ENCODE measurements around the gene SGIP1. TPM values are rescaled to one million over a fixed set of nuclear protein-coding genes. Genes with fewer than 3 reads are reported as not detected.

Gene SGIP1
- total and polyA plus RNA-seq, 2 of the 8 experiments (the other 6 are each of a cell fraction or from before 2014, with no cell fraction given): 1.4 to 2.1 TPM

DNA sequence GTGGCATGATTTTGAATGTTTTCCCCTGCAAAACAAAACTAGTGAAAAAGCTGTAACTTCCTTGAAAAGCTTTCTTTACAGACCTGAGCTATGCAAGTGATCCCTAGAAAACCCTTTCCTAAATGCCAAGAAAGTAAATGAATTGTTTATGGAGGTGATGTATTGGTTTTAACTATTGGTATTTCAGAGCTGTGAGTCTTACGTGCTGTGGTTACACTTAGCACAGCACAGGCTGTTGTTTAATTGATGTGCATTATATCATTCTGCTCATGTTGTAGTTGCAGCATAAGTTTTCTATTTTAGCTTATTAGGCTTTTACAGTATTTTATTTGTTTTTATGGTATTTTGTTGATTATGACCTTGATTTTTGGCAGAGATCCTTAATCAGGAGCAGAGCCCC is 144.2 kb downstream of the SGIP1 start:
- no peaks in the 10 kb centered on the region for H3K4me1 ChIP-seq (replicated peaks in 1 of 4; ENCODE audit: control insufficient read depth in 3 of 4, insufficient read depth in 4 of 4, low read length in 3 of 4)
- no peaks in the 10 kb centered on the region for H3K79me2 ChIP-seq (ENCODE audit: control insufficient read depth in 1 of 2, insufficient read depth in 2 of 2, low read length in 2 of 2)
- no peaks in the 10 kb centered on the region for H3K36me3 ChIP-seq (ENCODE audit: control insufficient read depth in 2 of 4, insufficient read depth in 4 of 4, low read length in 3 of 4)
- H2BK15ac ChIP-seq (ENCODE audit: low read length): no peak overlapping the region
- H2BK5ac ChIP-seq (ENCODE audit: low read depth, low read length): no peak overlapping the region
- no peaks in the 10 kb centered on the region for H3K27me3 ChIP-seq (replicated peaks in 1 of 4; ENCODE audit: control insufficient read depth in 3 of 4, extremely low read depth in 1 of 4, insufficient read depth in 3 of 4, low read length in 3 of 4)
- WGBS, 2 experiments (ENCODE audit: extremely low coverage in 1 of 2, insufficient coverage in 1 of 2, insufficient read length in 1 of 2, insufficient replicate concordance in 2 of 2, low coverage in 1 of 2, low lambda C conversion rate in 2 of 2, missing lambda C conversion rate in 1 of 2): 96% methylated on average over 1 of the region's 1 CpG; no CpG with 5 or more reads in 1 of the 2 experiments
- no peaks in the 10 kb centered on the region for H4K20me1 ChIP-seq (replicated peaks in 1 of 2; ENCODE audit: control insufficient read depth in 1 of 2, insufficient read depth in 2 of 2, low read length in 2 of 2)
- H3K23ac ChIP-seq (ENCODE audit: insufficient read length): no peak overlapping the region
- H3K79me1 ChIP-seq (ENCODE audit: low read depth, low read length): no peaks in the 10 kb centered on the region
- H2AK5ac ChIP-seq (ENCODE audit: low read depth, low read length): no peak overlapping the region
- FAIRE-seq (no peak), DNase-seq (ENCODE audit: low read depth in 1 of 2, low spot score in 2 of 2) (no peak)
- no peak overlapping the region for H3K56ac ChIP-seq (replicated peaks; ENCODE audit: insufficient read length, low read depth, low read length)
- no peak overlapping the region for H2BK120ac ChIP-seq (replicated peaks; ENCODE audit: low read depth, low read length)
- H4K91ac ChIP-seq (replicated peaks; ENCODE audit: insufficient read length, low read length): no peak overlapping the region
- no peak overlapping the region for H2AFZ ChIP-seq (ENCODE audit: low read length)
- H3K14ac ChIP-seq (ENCODE audit: insufficient read length): no peak overlapping the region
- TF ChIP-seq GTF2F1 (IDR thresholded peaks at IDR 0.05; ENCODE audit: borderline replicate concordance, low read depth, low read length): no peak
- TF ChIP-seq RAD21 (IDR thresholded peaks at IDR 0.05 in 1 of 2, conservative IDR thresholded peaks at IDR 0.05 in 1 of 2; ENCODE audit: low read depth in 2 of 2, low read length in 2 of 2): no peak
- TF ChIP-seq BACH1 (IDR thresholded peaks at IDR 0.05; ENCODE audit: low read length): no peak
- TF ChIP-seq SIX5 (IDR thresholded peaks at IDR 0.05; ENCODE audit: low read depth, low read length): no peak
- no peak for TF ChIP-seq CREB1 (IDR thresholded peaks at IDR 0.05)
- TF ChIP-seq TCF12 (IDR thresholded peaks at IDR 0.05; ENCODE audit: low read depth, low read length): no peak
- no peak for TF ChIP-seq HDAC2 (IDR thresholded peaks at IDR 0.05; ENCODE audit: borderline replicate concordance in 1 of 2, low read depth in 2 of 2, low read length in 2 of 2)
- no peak for TF ChIP-seq SAP30 (IDR thresholded peaks at IDR 0.05; ENCODE audit: insufficient read depth, insufficient replicate concordance, low read length)
- no peak for TF ChIP-seq CTBP2 (IDR thresholded peaks at IDR 0.05; ENCODE audit: borderline replicate concordance, insufficient read depth, insufficient read length, low read length)
- no peak for TF ChIP-seq TBP (IDR thresholded peaks at IDR 0.05; ENCODE audit: low read depth, low read length)
- TF ChIP-seq EP300 (IDR thresholded peaks at IDR 0.05; ENCODE audit: borderline replicate concordance in 1 of 2, low read depth in 2 of 2, low read length in 2 of 2): no peak
- no peak for TF ChIP-seq NANOG (IDR thresholded peaks at IDR 0.05; ENCODE audit: insufficient read depth, low read depth, low read length, poor library complexity, severe bottlenecking)
- TF ChIP-seq KDM4A (IDR thresholded peaks at IDR 0.05; ENCODE audit: low read depth, low read length, severe bottlenecking): no peak
- TF ChIP-seq POLR2A (IDR thresholded peaks at IDR 0.05; ENCODE audit: control extremely low read depth in 1 of 2, low read depth in 2 of 2, low read length in 2 of 2): no peak
- no peak overlapping the region for H2BK20ac ChIP-seq (ENCODE audit: low read length)
- POLR2A ChIA-PET (ENCODE audit: partially characterized antibody): no interaction called here
- H3K9ac ChIP-seq (replicated peaks in 1 of 4; ENCODE audit: extremely low read depth in 1 of 4, low read depth in 3 of 4, low read length in 3 of 4): no peak overlapping the region
- no peak overlapping the region for H2BK12ac ChIP-seq (ENCODE audit: low read depth, low read length)
- H3K23me2 ChIP-seq (ENCODE audit: low read depth, low read length): no peaks in the 10 kb centered on the region
- no peak overlapping the region for H4K5ac ChIP-seq (ENCODE audit: insufficient read length, low read depth, low read length)
- H3K4ac ChIP-seq (replicated peaks; ENCODE audit: insufficient read length, low read depth, low read length): no peak overlapping the region
- H3K27ac ChIP-seq (ENCODE audit: low read depth, low read length): no peak overlapping the region
- CTCF ChIA-PET (ENCODE audit: partially characterized antibody): interaction anchor here (0.7 to 1.3 kb wide), 2 partner anchors 9 to 11 kb away, joined by 3 read pairs; no protein-coding TSS in a partner anchor
- no peaks in the 10 kb centered on the region for H3K9me3 ChIP-seq (ENCODE audit: insufficient read depth in 2 of 2, low read depth in 1 of 2, low read length in 1 of 2)
- no peak overlapping the region for H3K18ac ChIP-seq (ENCODE audit: extremely low read depth, low read length)
- H4K8ac ChIP-seq (ENCODE audit: extremely low read depth, insufficient read depth, low read length): no peak overlapping the region
- no peak overlapping the region for H3K4me2 ChIP-seq (ENCODE audit: insufficient read depth in 1 of 2, low read depth in 2 of 2, low read length in 2 of 2)
- H3K4me3 ChIP-seq (ENCODE audit: extremely low read depth in 1 of 4, insufficient read depth in 2 of 4, low read depth in 3 of 4, low read length in 4 of 4): no peak overlapping the region
